Stimulated activated CD8-positive, alpha-beta memory T cell treated with anti-CD3 and anti-CD28 coated beads, Interleukin-12 subunit alpha, Interleukin-12 subunit beta, amount 100 ng/mL, for 24 hours (primary cell): ENCODE results near the gene RPE65.
"Not testable (repeated sequence)": the region's sequence is repeated elsewhere in the genome, so short reads cannot be mapped to it uniquely, and the experiment has no call there.

Experiments
- DNase-seq: peaks from one replicate; pipeline ENCODE4 v3.0.0-alpha.2; 2020; ENCODE audit errors: extremely low read depth

Gene RPE65

GRCh38 chr1:68453060-68453670 lies 3.4 kb upstream of the RPE65 start:
- no peak for DNase-seq

DNA sequence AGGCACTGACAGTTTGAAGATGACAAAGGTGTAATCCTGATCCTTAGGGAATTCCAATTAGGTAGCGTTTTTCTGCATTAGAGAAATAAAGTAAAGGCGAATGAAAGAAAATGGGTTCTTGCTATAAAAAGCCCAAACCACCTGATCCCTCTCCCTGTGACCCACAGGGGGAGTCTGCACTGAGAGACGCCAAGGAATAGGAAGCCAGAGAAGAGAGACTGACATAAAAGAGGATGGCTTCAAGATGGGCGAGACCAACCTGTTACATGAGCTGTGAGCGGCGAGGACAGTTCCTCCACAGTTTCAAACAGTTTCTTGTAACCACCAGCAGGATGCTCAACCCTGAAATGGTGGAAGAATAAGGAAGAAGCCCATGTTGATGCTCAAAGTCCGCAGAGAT lies 1.4 kb downstream of the RPE65 start:
- no peak for DNase-seq

DNA sequence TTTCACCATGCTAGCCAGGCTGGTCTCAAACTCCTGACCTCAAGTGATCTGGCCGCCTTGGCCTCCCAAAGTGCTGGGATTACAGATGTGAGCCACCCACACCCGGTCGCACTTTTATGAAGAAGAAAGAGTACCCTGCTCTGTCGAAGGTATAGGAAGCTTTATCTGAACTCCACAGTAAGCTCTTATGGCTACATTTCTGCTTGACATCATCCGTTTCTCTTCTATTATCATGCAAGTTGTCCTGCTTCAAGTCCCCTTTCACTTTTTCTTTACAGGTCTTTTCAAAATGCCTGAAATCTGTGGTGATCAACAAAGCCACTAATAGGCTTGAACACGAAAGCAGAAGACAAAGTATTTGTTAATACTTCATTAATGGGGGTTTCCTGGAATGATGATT lies 4.0 kb downstream of the RPE65 start:
- no peak for DNase-seq

- DNase-seq, result no peak
Measured at GRCh38 chr1:68442822-68443556, 6.8 kb downstream of the RPE65 start.

- DNase-seq, result no peak
Measured at GRCh38 chr1:68442006-68442405, 7.7 kb downstream of the RPE65 start.

DNA sequence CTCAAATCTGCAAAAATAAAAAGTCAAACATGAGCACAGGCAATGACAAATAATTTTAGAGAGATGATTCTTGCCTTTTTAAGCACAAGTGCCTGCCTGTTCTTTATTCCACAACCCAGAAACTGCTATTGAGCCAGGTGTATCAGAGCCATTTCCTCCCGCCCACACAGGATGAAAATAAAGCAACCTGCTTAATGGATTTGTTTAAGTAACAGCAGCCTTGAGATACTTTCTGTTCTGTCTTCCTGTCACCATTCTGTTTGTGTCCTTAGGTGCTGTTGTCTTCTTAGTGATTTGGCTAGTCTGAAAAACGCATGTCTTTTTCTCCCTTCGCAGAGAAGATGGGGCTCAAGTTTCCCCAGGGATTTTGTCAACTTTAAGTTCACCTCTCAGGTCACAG lies 11.4 kb downstream of the RPE65 start:
- DNase-seq, result no peak

DNA sequence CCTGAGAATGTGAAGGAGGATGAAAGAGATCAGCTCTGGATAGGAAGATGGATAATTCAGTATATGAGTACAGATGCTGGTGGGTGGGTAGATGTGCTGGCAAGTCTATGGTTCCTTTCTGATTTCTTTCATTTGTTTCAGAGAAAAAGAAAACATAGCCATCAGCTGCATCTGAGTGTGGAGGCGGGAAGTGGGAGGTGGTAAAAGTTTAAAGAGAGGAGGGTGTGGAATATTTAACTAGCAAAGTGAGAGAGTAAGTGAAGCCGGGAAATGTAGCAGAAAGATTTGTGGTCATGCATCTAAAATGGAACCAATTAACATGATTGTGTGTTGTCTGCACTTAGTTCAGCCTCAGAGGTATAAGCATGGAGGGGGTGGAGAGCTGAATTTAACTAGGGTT lies 16.4 kb downstream of the RPE65 start:
- DNase-seq, result no peak

GRCh38 chr1:68431076-68431475 lies 18.7 kb downstream of the RPE65 start:
- no peak for DNase-seq

GRCh38 chr1:68429233-68429808 lies 20.4 kb downstream of the RPE65 start:
- DNase-seq, result no peak

GRCh38 chr1:68426594-68426993 lies 23.2 kb downstream of the RPE65 start:
- no peak for DNase-seq

DNA sequence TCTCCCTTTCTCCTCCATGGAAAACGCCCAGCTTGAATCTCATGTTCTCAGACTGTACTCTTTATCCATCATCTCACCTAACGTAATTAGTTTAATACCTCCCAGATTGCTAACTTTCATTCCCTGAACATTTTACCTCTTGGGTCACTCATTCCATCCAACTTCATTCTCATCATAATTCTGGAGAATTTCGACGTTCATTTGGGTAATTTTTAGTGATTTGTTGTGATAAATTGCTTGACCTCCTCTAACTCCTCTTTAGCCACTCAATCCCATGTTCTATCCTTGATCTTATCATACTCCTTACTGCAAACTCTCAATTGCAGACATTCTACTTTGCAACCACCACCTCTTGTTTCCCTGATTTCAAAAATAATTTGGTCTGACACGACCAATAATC lies 28.4 kb downstream of the RPE65 start:
- no peak for DNase-seq

- no peak for DNase-seq
Measured at GRCh38 chr1:68409426-68409825, 40.3 kb downstream of the RPE65 start.

GRCh38 chr1:68401506-68401905 lies 48.2 kb downstream of the RPE65 start:
- no peak for DNase-seq

DNA sequence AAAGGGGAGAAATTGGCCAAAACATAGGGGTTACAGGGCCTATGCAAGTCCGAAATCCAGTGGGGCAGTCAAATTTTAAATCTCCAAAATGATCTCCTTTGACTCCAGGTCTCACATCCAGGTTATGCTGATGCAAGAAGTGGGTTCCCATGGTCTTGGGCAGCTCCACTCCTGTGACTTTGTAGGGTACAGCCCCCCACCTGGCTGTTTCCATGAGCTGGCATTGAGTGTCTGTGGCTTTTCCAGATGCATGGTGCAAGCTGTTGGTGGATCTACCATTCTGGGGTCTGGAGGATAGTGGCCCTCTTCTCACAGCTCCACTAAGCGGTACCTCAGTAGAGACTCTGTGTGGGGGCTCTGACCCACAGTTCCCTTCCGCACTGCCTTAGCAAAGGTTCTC lies 54.2 kb downstream of the RPE65 start:
- not testable (repeated sequence) for DNase-seq

DNA sequence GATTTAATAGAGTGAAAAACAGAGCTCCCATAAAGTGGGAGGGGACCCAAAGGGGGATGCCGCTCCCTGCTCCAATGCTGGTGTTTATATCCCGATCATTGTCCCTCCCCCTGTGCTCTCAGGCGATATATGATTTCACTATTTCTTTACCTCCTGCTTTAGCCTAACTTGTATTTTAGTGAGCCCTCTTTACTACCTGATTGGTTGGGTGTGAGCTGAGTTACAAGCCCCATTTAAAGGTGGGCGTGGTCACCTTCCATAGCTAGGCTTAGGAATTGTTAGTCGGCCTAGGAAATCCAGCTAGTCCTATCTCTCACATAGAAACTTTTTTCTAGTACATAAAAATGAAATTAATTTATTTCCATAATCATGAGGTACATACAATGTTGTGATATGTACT lies 57.3 kb downstream of the RPE65 start:
- not testable (repeated sequence) for DNase-seq

- not testable (repeated sequence) for DNase-seq
Measured at GRCh38 chr1:68385798-68386524, 63.8 kb downstream of the RPE65 start.

DNA sequence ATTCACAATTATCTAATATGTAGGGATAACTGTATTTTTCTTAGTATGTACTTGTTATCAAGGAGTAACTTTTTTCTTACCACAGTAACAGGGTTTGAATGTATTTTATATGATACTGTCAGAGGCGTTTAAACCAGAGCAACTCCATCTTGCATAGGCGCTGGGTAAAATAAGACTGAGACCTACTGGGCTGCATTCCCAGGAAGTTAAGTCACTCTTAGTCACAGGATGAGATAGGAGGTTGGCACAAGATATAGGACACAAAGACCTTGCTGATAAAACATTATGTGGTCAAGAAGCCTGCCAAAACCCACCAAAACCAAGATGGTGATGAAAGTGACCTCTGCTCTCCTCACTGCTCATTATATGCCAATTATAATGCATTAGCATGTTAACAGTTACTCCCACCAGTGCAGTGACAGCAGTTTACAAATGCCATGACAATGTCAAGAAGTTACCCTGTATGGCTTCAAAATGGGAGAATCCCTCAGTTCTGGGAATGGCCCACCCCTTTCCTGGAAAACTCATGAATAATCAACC lies 64.8 kb downstream of the RPE65 start:
- no peak for DNase-seq

GRCh38 chr1:68384321-68384813 lies 65.4 kb downstream of the RPE65 start:
- DNase-seq, result no peak

DNA sequence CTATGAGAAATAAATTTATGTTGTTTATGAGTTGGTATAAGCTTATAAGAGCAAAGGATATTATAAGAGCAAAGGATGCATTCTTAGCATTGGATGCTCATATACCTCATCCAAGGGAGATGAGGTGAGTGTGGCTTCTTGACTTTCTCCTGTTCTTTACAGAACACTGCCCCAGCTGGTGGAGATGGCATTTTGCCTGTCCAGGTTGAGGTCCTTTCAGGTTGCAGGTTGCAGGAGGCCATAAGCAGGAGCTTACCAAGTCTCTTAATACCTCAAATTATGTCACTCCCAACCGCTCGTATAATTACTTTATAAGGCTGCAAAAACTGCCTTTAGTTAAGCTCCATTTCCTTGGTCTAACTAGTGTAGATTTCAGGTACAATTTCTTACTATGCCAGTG lies 66.7 kb downstream of the RPE65 start:
- DNase-seq, result no peak

GRCh38 chr1:68379085-68379478 lies 70.7 kb downstream of the RPE65 start:
- no peak for DNase-seq
